ENCODE measurements around the gene AFG3L2. TPM values are rescaled to one million over a fixed set of nuclear protein-coding genes. Genes with fewer than 3 reads are reported as not detected.

The AFG3L2 gene
- total and polyA plus RNA-seq, 2 of the 13 experiments (the other 11 are each of a cell fraction or from before 2014, with no cell fraction given), result 28.6 to 86.9 TPM

DNA sequence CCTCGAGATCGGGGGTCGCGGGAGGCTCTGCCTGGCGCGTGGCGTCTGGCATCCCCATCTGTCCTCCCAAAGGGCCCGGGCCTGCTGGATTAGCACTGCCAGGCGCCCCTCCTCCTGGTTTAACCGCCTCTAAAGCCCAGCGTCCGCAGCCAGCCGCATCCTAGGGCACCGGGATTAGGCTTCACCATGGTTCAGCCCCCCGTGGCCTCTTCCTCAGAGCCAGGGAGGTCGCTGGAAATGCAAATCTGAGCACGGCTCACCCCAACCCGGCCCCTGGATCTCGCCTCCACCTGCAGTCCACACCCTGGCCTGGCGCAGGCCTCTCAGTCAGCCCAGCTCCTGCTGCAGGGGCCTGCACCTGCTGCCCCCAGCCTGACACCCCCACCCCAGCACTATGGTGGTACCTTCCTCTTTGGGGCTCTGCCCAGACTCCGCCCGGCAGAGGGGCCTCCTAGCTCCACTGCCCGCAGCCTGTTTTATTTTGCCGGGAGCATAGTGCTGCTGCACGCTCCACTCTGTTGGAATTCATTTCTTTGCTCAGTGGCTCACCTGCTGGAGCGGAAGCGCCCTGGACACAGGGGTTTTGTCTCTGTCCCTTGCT, 43.9 kb upstream of the AFG3L2 start (continued):
- TF ChIP-seq, protein P1, sequence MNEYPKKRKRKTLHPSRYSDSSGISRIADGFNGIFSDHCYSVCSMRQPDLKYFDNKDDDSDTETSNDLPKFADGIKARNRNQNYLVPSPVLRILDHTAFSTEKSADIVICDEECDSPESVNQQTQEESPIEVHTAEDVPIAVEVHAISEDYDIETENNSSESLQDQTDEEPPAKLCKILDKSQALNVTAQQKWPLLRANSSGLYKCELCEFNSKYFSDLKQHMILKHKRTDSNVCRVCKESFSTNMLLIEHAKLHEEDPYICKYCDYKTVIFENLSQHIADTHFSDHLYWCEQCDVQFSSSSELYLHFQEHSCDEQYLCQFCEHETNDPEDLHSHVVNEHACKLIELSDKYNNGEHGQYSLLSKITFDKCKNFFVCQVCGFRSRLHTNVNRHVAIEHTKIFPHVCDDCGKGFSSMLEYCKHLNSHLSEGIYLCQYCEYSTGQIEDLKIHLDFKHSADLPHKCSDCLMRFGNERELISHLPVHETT (CRISPR knock-in tag; conservative IDR thresholded peaks at IDR 0.05), result 0 out of 2 replicates have a peak, but pooled peaks have one; percentile 19
- TF ChIP-seq, protein P2, sequence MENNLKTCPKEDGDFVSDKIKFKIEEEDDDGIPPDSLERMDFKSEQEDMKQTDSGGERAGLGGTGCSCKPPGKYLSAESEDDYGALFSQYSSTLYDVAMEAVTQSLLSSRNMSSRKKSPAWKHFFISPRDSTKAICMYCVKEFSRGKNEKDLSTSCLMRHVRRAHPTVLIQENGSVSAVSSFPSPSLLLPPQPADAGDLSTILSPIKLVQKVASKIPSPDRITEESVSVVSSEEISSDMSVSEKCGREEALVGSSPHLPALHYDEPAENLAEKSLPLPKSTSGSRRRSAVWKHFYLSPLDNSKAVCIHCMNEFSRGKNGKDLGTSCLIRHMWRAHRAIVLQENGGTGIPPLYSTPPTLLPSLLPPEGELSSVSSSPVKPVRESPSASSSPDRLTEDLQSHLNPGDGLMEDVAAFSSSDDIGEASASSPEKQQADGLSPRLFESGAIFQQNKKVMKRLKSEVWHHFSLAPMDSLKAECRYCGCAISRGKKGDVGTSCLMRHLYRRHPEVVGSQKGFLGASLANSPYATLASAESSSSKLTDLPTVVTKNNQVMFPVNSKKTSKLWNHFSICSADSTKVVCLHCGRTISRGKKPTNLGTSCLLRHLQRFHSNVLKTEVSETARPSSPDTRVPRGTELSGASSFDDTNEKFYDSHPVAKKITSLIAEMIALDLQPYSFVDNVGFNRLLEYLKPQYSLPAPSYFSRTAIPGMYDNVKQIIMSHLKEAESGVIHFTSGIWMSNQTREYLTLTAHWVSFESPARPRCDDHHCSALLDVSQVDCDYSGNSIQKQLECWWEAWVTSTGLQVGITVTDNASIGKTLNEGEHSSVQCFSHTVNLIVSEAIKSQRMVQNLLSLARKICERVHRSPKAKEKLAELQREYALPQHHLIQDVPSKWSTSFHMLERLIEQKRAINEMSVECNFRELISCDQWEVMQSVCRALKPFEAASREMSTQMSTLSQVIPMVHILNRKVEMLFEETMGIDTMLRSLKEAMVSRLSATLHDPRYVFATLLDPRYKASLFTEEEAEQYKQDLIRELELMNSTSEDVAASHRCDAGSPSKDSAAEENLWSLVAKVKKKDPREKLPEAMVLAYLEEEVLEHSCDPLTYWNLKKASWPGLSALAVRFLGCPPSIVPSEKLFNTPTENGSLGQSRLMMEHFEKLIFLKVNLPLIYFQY (CRISPR knock-in tag; IDR thresholded peaks at IDR 0.05; ENCODE audit: borderline replicate concordance), result no peak
- TF ChIP-seq, protein P3, sequence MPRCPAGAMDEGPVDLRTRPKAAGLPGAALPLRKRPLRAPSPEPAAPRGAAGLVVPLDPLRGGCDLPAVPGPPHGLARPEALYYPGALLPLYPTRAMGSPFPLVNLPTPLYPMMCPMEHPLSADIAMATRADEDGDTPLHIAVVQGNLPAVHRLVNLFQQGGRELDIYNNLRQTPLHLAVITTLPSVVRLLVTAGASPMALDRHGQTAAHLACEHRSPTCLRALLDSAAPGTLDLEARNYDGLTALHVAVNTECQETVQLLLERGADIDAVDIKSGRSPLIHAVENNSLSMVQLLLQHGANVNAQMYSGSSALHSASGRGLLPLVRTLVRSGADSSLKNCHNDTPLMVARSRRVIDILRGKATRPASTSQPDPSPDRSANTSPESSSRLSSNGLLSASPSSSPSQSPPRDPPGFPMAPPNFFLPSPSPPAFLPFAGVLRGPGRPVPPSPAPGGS (CRISPR knock-in tag; IDR thresholded peaks at IDR 0.05), result no peak
- TF ChIP-seq KMT2B (CRISPR knock-in tag; IDR thresholded peaks at IDR 0.05), result peak; percentile 62; the same call in 1 of the 2 replicates
- no peak for TF ChIP-seq ZSCAN25 (CRISPR knock-in tag; IDR thresholded peaks at IDR 0.05)
- TF ChIP-seq ZNF747 (CRISPR knock-in tag; IDR thresholded peaks at IDR 0.05; ENCODE audit: borderline replicate concordance), result 0 out of 2 replicates have a peak, but pooled peaks have one; percentile 42
- no peak for TF ChIP-seq KLF15 (CRISPR knock-in tag; IDR thresholded peaks at IDR 0.05; ENCODE audit: borderline replicate concordance)
- TF ChIP-seq THAP11 (CRISPR knock-in tag; IDR thresholded peaks at IDR 0.05), result peak; percentile 27; the same call in 1 of the 2 replicates
- no peak for TF ChIP-seq ZKSCAN5 (CRISPR knock-in tag; IDR thresholded peaks at IDR 0.05)
- TF ChIP-seq POLR2AphosphoS5 (IDR thresholded peaks at IDR 0.05; ENCODE audit: low read depth, low read length), result peak; percentile 70
- no peak for TF ChIP-seq SRSF4 (IDR thresholded peaks at IDR 0.05; ENCODE audit: low read depth, low read length, poor library complexity, severe bottlenecking)
- peak; percentile 76 for TF ChIP-seq KMT2A (CRISPR knock-in tag; IDR thresholded peaks at IDR 0.05)
- TF ChIP-seq, protein P4, sequence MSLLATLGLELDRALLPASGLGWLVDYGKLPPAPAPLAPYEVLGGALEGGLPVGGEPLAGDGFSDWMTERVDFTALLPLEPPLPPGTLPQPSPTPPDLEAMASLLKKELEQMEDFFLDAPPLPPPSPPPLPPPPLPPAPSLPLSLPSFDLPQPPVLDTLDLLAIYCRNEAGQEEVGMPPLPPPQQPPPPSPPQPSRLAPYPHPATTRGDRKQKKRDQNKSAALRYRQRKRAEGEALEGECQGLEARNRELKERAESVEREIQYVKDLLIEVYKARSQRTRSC (CRISPR knock-in tag; IDR thresholded peaks at IDR 0.05; ENCODE audit: low read depth), result no peak
- TF ChIP-seq ZNF160 (CRISPR knock-in tag; IDR thresholded peaks at IDR 0.05), result peak; percentile 86; the same call in 1 of the 2 replicates
- no peak for TF ChIP-seq SOX13 (IDR thresholded peaks at IDR 0.05)
- TF ChIP-seq SOX13 (CRISPR knock-in tag; conservative IDR thresholded peaks at IDR 0.05 in 1 of 2, IDR thresholded peaks at IDR 0.05 in 1 of 2), result peak in 1 of 2 experiments; percentile 30; a peak in 1 of 4 replicates
- no peak for TF ChIP-seq AKAP8 (CRISPR knock-in tag; IDR thresholded peaks at IDR 0.05)
- TF ChIP-seq, protein P5, sequence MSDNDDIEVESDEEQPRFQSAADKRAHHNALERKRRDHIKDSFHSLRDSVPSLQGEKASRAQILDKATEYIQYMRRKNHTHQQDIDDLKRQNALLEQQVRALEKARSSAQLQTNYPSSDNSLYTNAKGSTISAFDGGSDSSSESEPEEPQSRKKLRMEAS (IDR thresholded peaks at IDR 0.05), result peak; percentile 78
- TF ChIP-seq REPIN1 (CRISPR knock-in tag; IDR thresholded peaks at IDR 0.05; ENCODE audit: borderline replicate concordance, low read depth), result no peak
- TF ChIP-seq ZNF678 (CRISPR knock-in tag; IDR thresholded peaks at IDR 0.05), result no peak
- peak; percentile 37; the same call in 1 of the 2 replicates for TF ChIP-seq CBX5 (CRISPR knock-in tag; IDR thresholded peaks at IDR 0.05; ENCODE audit: borderline replicate concordance)
- TF ChIP-seq GFI1 (CRISPR knock-in tag; IDR thresholded peaks at IDR 0.05; ENCODE audit: borderline replicate concordance), result 0 out of 2 replicates have a peak, but pooled peaks have one; percentile 38
- peak; percentile 73 for TF ChIP-seq PITX1 (CRISPR knock-in tag; IDR thresholded peaks at IDR 0.05)

All from HepG2 (cell line).